Measurements from ENCODE around the gene JPH3.

Gene JPH3

DNA sequence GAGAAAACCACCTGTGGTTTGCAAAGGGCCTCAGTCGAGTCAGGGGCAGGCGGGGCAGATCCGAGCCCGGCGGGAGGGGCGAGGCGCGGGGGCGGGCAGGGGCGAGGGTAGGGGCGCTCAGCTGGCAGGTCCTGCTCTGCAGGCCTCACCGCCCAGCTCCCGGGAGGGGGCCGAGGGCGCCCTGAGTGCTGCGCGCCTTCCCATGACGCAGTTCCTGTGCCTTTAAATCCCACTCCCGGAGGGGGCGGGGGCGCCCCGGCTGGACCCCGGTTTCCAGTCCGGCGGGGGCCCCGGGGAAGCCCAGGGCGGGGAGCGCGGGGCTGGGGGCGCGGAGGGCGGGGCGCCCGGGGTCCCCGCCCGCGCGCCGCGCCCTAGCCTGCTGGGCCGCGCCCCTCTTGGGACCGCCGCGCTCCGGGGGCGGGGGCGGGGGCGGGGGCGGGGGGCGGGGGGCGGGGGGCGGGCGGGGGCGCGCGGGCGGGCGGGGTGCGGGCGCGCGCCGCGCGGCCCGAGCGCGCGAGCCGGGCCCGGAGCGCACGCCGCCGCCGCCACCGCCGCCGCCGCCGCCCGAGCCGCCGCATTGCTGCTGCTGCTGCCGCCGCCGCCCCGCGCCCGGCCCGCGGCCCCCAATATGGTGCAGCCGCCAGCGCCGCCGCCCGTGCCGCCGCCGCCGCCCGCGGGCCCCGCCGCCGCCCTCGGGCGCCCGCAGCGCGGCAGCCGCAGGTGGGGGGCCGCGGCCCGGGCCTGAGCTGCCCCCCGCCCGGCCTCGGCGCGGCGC is at the start of gene JPH3:
Gene JPH3 (plus strand): TSS at position 508 of the 775 bp plus-strand sequence. CDS start 639 bp downstream, outside the sequence.
- no peak for DNase-seq (ENCODE audit: low read depth in 2 of 2, low spot score in 1 of 2)

DNA sequence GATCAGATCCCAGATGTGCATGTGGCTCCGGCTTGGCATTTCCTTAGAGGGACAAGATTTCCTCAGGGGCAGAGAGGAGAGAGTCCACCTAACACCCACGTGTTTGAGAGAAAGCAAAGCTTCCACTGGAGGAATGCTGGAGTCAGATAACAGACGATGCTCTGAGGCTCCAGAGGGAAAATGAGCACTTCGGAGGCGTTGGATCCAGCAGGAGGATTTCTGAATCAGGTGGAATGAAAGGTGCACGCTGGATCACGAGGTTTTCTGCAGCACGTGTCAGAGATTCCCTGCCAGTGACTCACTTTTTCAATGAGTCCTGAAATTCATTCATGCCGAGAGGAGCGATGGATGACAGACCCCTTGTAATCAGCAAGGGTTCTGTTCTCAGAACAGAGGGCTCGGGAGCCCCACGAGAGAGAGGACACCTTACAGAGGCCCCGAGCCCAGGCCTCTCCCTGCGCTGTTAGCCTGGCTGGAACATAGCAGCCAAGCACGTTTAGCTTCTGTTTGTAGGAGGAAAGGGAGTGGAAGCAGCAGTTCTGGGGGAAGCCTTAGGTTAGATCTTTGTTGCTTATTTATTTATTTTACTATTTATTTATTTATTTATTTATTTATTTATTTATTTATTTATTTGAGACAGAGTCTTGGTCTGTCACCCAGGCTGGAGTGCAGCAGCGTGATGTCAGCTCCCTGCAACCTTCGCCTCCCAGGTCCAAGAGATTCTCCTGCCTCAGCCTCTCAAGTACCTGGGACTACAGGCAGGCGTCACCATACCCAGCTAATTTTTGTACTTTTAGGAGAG is 49.3 kb upstream of the JPH3 start:
- no peak for DNase-seq (ENCODE audit: low read depth in 2 of 2, low spot score in 1 of 2)

DNA sequence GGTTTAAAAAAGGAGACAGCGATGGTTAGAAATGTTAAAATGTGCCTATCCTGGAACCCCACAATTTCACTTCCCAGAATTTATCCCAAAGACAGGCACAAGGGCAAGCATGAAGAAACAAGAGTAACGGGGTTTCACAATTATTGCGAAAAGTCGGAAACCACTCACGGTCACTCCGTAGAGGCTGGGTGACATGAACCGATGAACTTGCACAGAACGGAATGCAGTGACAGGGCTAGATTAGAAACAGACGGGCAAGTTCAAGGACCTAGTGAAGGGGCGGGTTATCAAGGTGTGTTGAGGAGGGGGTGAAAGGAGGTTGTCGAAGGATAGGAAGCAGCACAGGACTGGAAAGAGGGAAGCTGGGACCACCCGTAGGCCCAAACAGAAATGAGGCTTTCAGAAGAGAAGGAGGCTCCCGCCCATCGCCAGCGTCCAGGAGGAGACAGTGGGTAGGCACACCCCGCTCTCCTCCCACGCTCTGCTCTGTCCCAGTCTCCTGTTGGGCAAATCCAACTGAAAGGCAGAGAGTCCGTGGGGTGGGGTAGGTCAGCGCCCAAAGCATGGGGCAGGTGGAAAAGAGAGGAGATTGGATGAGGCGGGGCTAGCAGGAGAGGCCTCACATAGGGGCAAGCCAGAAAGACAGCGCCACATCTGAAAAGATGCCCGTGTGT is 47.4 kb upstream of the JPH3 start:
- DNase-seq (ENCODE audit: low read depth in 2 of 2, low spot score in 1 of 2), result no peak

DNA sequence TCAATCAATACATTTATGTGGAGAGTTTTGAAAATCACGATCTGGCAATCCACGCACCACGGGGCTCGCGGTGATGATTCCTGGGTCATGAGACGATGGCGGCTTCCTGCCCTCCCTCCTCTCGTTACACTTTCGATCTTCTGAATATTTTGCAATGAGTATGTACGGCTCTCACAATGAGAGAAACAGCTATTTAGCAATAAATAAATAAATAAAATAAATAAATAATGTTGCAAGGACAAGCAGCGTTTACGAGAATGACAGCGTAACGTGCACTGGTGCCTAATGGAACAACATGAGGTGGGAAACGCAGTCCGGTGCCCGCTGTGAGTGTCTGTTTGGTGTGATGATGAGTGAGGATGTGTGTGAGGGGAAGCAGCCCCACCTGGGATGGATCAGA is 46.7 kb upstream of the JPH3 start:
- no peak for DNase-seq (ENCODE audit: low read depth in 2 of 2, low spot score in 1 of 2)

DNA sequence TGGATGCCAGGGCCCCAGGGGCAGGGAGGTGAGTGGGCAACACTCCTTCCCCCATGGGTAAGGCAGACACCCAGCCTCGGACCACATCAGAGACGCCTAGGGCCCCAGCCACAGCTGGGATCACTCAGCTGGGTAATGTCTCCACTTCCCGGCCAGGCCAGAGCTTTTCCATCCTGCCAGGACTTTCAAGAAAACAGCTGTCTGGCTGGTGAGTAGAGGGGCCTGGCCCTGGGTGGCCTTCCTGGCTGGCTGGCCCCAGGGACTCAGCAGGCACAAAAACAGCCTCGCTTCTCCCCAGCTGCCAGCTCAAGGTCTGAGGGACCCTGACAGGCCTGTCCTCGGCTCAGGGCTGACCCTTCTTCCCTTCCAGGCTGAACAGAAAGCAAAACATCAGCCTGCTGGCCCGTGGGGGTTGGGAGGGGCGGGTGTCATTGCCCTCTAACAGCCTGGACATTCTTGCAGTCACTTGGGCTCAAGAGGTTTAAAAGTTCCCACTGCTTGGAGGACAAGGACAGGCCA is 45.3 kb upstream of the JPH3 start:
- DNase-seq (ENCODE audit: low read depth in 2 of 2, low spot score in 1 of 2), result no peak

DNA sequence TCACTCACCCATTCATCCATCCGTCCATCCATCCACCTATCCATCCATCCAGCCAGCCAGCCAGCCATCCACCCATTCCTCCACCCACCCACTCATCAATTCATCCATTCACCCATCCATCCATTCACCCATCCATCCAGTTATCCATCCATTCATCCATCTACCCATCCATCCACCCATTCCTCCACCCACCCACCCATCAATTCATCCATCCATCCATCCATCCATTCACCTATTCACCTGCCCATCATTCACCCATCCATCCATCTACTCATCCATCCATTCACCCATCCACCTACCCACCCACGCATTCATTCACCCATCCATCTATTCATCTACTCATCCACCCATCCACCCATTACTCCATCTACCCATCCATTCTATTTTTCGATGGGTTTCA is 43.6 kb upstream of the JPH3 start:
- no peak for DNase-seq (ENCODE audit: low read depth in 2 of 2, low spot score in 1 of 2)

DNA sequence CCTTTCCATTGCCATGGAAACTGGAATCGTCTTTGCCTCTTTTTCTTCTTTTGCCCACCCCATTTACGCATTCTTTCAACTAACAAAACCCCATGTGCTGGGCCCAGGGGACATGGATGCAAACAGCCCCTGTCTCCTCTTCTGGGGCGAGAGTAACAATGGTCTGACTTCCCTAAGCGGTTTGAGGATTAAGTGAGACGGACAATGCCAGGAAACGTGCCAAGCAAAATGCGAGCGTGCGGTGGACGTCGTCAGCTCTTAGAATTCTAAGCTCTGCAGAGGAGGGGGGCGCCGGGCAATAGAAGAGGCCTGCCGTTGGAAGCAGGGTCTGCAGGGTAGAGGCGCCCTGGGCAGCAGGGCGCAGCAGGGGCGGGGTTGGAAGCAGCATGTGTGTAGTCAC is 42.4 kb upstream of the JPH3 start:
- no peak for DNase-seq (ENCODE audit: low read depth in 2 of 2, low spot score in 1 of 2)

DNA sequence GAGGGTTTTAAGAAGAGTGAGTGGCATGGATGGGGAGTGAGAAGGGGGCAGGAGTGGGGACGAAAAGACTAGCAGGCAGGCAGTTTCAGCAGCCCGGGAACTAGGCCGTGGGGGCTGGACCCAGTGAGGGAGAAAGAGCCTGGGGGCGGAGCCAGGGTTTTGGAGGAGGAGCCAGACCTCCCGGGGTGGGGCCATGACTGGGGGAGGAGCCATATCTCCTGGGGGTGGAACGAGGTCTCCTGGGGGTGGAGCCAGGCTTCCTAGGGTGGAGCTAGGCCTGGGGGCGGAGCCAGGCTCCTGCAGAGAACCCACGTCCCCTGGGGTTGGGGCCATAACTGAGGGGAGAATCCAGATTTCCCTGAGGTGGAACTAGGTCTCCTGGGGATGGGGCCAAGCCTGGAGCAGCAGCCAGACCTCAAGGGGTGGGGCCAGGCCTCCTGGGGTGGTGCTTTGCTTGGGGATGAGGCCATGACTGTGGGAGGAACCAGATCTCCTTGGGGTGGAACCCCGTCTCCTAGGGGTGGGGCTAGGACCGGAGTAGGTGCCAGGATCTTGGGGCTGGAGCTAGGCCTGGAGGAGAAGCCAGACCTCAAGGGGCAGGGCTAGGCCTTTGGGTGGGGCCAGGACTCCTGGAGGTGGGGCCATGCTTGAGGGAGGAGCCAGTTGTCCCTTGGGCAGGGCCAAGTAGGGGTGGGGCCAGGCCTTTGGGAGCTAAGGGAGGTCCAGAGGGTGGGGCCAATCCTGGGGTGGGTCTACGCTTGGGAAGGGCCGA is 41.7 kb upstream of the JPH3 start:
- no peak for DNase-seq (ENCODE audit: low read depth in 2 of 2, low spot score in 1 of 2)

DNA sequence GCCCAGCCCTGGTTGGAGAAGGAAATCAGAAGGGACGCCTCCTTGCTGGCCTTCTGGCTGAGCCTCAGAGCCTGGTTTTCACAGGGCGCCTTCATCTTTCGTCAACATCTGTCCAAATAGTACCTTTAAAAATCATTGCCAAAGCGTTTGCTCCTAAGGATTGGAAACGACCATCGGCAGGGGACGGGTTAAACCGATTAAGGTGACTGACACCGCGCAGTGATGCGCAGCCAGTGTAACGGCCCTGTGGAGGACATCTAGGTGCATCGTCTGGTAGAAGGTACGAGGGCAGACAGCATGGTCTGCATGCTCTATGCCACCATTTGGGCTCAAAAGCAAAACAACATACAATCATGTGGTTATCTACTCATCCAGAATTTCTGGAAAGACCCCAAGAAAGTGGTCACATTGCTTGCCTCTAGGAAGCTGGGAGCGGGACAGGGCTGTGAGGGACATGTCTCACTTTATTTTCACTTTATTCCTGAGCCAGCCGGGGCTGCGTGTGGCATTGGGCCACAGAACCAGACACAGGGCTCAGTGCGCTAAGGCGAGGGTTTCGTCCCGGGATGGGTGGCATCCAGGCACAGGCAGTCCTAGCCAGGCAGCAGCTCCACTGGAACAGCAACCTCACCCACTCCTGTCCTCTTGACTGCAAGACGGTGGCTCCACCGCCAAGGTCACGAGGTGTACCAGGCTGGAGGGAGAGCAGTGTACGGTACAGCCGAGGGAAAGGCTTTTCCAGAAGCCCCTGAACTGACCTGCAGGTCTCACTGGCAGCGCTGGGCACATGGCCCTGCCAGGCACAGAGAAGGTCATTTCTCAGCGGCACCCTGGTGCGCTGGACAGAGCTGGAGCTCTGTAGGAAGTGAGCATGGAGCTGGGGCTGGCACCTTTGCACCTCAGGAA is 40.9 kb upstream of the JPH3 start:
- no peak for DNase-seq (ENCODE audit: low read depth in 2 of 2, low spot score in 1 of 2)

DNA sequence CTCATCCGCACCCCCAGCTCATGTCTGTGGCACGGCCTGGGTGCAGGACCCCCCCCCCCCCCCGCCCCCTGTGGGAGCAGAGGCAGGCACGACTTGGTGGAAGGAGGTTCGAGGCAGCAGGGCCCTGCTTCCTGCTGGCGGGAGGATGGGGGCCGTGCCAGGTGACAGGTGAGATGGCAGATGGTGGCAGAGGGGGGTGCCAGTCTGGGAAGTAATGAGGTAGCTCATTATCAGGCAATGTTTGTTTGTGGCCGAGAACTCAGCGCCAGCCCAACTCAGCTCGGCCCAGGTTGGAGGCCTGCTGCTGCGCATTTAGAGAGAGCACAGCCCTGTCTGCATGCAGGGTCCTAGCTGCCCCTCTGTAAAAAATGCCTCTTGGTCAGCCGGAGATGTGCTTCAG is 40.1 kb upstream of the JPH3 start:
- DNase-seq (ENCODE audit: low read depth in 2 of 2, low spot score in 1 of 2), result no peak

DNA sequence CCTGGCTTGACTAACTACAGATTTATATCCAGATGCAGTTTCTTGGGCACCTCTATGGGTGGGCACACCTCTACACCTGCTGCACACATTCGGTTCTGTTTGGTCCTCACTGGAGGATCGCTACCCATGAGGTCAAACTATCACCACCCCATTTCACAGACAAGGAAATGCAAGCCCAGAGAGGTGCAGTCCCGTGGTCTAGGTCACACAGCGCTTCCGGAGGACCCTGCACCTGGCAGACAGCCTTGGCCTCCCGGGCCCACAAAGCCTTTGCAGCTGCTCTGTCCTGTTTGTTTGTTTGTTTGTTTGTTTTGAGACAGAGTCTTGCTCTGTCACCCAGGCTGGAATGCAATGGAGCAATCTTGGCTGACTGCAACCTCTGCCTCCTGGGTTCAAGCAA is 39.3 kb upstream of the JPH3 start:
- no peak for DNase-seq (ENCODE audit: low read depth in 2 of 2, low spot score in 1 of 2)

DNA sequence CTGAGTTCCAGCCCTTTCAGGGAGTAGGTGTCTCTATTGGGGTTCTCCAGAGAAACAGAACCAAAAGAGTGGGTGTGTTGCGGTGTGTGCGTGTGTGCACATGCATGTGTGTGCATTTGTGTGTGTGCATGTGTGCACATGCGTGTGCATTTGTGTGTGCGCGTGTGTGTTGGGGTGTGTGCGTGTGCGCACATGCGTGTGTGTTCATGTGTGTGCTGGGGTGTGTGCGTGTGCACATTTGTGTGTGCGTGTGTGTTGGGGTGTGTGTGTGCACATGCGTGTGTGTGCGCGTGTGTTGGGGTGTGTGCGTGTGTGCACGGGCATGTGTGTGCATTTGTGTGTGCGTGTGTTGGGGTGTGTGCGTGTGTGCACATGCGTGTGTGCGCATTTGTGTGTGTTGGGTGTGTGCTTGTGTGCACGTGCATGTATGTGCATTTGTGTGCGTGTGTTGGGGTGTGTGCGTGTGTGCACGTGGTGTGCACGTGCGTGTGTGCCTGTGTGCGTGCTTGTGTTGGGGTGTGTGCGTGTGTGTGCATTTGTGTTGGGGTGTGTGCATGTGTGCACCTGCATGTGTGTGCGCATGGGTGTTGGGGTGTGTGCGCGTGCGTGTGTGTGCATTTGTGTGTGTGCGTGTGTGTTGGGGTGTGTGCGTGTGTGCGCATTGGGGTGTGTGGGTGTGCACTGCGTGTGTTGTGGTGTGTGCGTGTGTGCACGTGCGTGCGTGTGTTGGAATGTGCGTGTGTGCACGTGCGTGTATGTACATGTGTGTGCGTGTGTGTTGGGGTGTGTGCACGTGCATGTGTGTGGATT is 38.4 kb upstream of the JPH3 start:
- DNase-seq (ENCODE audit: low read depth in 2 of 2, low spot score in 1 of 2), result no peak

DNA sequence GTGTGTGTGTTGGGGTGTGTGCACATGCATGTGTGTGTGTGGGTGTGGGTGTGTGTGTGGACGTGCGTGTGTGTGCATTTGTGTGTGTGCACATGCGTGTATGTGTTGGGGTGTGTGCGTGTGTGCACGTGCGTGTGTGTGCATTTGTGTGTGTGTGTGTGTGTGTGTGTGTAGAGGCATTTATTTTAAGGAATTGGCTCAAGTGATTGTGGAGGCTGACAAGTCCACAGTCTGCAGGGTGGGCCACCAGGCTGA is 37.9 kb upstream of the JPH3 start:
- no peak for DNase-seq (ENCODE audit: low read depth in 2 of 2, low spot score in 1 of 2)

DNA sequence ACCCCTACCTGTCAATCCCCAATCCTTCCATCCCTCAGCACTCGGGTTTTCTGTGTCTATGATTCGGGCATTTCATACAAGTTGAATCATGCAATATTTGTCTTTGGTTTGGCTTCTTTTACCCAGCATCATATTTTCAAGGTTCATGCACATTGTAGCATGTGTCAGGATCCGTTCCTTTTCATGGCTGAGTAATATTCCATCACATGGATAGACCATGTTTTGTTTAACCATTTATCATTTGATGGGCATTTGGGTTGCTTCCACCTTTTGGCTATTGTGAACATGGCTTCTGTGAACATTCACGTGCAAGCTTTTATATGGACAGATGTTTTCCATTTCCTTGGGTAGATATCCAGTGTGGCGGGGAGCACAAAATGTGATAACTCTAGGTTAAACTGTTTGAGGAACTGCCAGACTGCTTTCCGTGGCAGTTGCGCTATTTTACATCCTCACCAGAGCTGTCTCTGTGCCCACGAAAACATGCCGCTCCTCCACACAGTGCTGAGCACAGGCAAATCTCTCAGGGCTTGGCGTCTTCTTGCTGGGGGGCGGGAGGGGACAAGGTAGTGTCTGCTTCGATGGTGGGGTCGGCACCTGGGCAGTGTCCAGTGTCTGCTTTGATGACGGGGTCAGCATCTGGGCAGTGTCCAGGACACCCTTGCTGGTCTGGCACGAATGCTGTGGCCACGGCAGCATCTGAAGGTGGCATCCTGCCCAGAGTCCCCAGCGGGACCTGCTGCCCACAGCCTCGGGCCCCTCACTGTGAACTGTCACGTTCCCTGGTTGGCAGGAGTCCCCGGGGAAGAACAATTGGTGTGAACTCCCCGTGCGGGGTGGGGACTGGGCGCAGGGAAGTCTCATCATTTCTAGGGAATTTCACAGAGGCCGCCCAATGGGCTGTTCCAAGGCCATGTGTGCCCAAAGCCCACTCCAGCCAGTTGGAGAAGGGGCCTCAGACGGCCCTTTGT is 32.4 kb upstream of the JPH3 start:
- DNase-seq (ENCODE audit: low read depth in 2 of 2, low spot score in 1 of 2), result no peak

DNA sequence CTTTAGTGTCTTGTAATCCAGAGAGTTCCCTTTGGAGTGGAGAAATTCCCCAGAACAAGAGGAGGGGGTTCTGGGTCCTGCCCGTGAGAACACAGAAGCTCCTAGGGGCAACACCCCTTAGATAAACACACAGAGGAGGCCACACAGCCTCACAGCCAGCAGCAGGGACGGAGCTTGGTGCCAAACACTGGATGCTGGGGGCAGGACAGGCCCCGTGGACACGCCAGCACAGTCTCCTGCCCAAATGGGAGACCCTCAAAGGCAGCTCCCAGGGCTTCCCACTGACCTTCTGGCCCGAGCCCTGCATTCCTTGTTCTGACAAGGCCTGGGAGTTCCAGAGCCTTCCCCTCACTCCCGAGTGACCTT is 31.8 kb upstream of the JPH3 start:
- DNase-seq (ENCODE audit: low read depth in 2 of 2, low spot score in 1 of 2), result no peak

DNA sequence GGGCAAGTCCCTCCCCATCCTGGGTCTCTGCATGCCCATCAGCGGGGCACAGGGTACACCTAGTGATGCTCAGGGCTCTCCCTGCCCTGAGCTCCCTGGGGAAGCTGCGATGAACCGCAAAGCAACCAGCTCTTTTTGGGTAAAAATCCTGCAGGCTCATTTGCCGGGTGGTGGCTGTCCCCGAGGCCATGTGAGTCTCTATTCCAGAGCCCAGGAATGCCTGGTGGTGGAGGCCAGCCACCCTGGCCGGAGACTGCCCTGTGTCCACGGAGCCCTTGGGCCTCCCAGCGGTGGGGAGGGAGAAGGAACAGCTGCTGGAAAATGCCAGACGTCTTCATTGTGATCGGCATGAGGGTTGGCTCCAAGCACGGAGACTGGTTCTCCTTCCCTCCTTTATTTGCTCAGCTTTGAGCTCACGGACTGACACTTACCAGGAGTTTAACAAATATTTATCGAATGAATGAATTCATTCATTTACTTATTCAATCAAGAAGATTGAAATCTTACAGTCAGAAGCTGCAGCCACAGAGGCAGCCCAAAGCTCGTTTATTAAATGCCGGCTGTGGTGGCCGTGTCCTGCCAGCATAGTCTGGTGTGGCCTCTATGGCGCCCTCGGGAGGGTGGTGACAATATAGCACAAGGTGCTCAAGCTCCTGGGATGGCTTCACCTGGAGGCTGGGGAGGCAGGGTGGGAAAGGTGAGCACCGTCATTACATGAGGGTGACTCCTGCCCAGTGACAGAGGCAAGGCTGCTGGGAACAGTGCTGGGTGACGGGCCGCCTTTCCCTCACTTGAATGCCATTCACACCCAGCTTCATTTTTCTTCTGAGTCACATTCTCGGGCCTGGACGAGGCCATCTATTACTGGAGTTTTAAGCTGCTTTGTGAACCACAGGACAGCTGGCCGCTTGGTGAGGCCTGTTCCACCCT is 31.1 kb upstream of the JPH3 start:
- DNase-seq (ENCODE audit: low read depth in 2 of 2, low spot score in 1 of 2), result no peak

DNA sequence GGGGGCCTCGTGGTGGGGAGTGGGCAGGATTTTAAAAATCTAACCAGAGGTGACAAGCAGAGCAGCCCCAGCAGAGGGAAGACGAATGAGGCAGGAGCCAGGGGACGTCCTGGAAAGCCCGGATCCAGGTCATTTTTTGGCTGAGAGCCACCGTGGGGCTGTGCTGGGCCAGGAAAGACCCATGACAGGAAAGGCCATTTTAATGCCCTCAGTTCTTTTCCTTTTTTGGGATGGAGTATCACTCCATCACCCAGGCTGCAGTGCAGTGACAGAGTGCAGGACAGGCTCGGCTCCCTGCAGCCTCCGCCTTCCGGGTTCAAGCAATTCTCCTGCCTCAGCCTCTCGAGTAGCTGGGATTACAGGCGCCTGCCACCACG is 30.5 kb upstream of the JPH3 start:
- DNase-seq (ENCODE audit: low read depth in 2 of 2, low spot score in 1 of 2), result no peak

All from stimulated activated CD8-positive, alpha-beta memory T cell treated with anti-CD3 and anti-CD28 coated beads, Interleukin-4, amount 100 ng/mL, for 4 hours (primary cell).